Measurements from ENCODE around the gene EIF4EBP3.

The EIF4EBP3 gene

DNA sequence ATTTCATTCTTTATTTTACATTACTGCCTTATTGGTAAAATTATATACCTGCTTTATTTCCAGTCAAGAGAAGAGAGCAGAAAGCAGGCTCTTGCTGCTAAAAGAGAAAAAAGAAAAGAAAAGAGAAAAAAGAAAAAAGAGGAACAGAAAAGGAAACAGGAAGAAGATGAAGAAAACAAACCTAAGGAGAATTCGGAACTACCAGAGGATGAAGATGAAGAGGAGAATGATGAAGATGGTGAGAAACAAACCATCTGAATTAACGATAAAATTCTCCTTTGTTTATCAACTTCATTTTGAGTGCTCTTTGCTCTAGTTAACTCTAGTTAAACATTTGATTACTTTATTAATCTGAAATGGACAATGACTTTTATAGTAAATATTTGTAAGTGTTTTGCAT lies 23.5 kb upstream of the EIF4EBP3 start:
- TF ChIP-seq, protein P1, sequence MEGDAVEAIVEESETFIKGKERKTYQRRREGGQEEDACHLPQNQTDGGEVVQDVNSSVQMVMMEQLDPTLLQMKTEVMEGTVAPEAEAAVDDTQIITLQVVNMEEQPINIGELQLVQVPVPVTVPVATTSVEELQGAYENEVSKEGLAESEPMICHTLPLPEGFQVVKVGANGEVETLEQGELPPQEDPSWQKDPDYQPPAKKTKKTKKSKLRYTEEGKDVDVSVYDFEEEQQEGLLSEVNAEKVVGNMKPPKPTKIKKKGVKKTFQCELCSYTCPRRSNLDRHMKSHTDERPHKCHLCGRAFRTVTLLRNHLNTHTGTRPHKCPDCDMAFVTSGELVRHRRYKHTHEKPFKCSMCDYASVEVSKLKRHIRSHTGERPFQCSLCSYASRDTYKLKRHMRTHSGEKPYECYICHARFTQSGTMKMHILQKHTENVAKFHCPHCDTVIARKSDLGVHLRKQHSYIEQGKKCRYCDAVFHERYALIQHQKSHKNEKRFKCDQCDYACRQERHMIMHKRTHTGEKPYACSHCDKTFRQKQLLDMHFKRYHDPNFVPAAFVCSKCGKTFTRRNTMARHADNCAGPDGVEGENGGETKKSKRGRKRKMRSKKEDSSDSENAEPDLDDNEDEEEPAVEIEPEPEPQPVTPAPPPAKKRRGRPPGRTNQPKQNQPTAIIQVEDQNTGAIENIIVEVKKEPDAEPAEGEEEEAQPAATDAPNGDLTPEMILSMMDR (IDR thresholded peaks at IDR 0.05; ENCODE audit: low read depth, low read length, missing control alignments): no peak
- no peak overlapping the region for H3K4me3 ChIP-seq (ENCODE audit: low read depth, low read length)
- in situ Hi-C loops (cut with HindIII; ENCODE audit: low sequenced_read_pairs): no loop called here
- no peak for DNase-seq (ENCODE audit: low read depth)

DNA sequence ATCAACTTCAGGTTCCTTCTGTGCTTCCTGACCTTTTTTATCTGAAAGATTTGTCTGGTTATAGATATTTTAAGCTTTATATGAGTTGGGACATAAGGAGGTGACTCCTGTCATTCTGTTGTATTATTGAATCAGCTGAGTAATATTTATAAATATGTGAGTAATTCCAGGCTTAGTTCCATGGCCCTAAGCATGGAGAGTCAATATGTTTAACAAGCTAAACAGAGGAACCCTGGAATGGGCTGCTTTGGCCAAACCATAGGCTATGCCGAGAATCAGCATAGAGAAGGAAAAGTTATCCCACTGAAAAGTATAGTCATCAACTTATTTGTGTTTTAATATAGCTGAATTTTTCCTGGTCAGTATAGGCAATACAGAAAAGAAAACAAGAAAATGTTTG lies 7.2 kb upstream of the EIF4EBP3 start:
- H3K4me3 ChIP-seq (ENCODE audit: low read depth, low read length): no peak overlapping the region
- DNase-seq (ENCODE audit: low read depth): no peak
- TF ChIP-seq, protein P1 (IDR thresholded peaks at IDR 0.05; ENCODE audit: low read depth, low read length, missing control alignments): no peak
- in situ Hi-C loops (cut with HindIII; ENCODE audit: low sequenced_read_pairs): loop anchor here (5.0 kb wide), 1 partner anchor 107 kb away; the partner anchor contains the start of genes IK and NDUFA2

DNA sequence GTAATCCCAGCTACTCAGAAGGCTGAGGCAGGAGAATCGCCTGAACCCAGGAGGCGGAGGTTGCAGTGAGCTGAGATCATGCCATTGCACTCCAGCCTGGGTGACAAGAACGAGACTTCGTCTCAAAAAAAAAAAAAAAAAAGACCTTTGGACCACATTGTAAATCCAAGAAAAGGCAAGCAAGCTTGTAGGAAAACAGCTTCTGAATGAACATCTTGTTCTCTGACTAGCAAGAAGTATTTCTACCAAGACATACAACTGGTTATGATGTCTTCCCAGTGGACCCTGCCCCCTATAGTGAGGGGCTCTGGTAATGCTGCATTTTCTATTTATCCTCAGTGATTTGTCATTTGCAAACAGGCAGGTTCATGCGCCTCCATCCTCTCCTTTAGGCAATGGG lies 4.5 kb upstream of the EIF4EBP3 start:
- in situ Hi-C loops (cut with HindIII; ENCODE audit: low sequenced_read_pairs): loop anchor here (5.0 kb wide), 1 partner anchor 104 kb away; the partner anchor contains the start of genes IK and NDUFA2
- H3K4me3 ChIP-seq (ENCODE audit: low read depth, low read length): no peak overlapping the region
- TF ChIP-seq, protein P1 (IDR thresholded peaks at IDR 0.05; ENCODE audit: low read depth, low read length, missing control alignments): no peak
- no peak for DNase-seq (ENCODE audit: low read depth)

DNA sequence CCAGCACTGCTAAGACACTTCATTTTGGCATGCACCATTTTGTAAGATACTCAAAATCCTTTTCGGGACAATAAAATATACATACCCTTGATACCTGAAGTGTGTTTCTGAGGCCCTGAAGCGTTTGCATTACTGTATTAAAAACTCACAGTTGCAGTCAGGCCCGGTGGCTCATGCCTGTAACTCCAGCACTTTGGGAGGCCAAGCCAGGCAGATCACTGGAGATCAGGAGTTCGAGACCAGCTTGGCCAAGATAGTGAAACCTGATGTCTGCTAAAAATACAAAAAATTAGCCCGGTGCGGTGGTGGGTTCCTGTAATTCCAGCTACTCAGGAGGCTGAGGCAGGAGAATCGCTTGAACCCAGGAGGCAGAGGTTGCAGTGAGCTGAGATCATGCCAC lies 2.5 kb upstream of the EIF4EBP3 start:
- DNase-seq (ENCODE audit: low read depth): no peak
- TF ChIP-seq, protein P1 (IDR thresholded peaks at IDR 0.05; ENCODE audit: low read depth, low read length, missing control alignments): no peak
- in situ Hi-C loops (cut with HindIII; ENCODE audit: low sequenced_read_pairs): loop anchor here (5.0 kb wide), 1 partner anchor 102 kb away; the partner anchor contains the start of genes IK and NDUFA2

DNA sequence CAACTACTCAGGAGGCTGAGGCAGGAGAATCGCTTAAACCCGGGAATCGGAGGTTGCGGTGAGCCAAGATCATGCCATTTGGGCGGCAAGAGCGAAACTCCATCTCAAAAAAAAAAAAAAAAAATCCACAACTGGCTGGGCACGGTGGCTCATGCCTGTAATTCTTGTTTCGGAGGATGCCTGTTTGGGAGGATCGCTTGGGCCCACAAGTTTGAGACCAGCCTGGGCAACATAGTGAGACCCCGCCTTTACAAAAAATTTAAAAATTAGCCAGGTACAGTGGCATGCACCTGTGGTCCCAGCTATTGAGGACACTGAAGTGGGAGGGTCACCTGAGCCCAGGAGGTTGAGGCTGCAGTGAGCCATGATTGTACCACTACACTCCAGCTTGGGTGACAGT lies 1.9 kb upstream of the EIF4EBP3 start:
- TF ChIP-seq, protein P1 (IDR thresholded peaks at IDR 0.05; ENCODE audit: low read depth, low read length, missing control alignments): no peak
- in situ Hi-C loops (cut with HindIII; ENCODE audit: low sequenced_read_pairs): no loop called here
- no peak overlapping the region for H3K4me3 ChIP-seq (ENCODE audit: low read depth, low read length)
- DNase-seq (ENCODE audit: low read depth): no peak

More for the DNA sequence above, 2.5 kb upstream of the EIF4EBP3 start:
- H3K4me3 ChIP-seq (ENCODE audit: low read depth, low read length): no peak overlapping the region

DNA sequence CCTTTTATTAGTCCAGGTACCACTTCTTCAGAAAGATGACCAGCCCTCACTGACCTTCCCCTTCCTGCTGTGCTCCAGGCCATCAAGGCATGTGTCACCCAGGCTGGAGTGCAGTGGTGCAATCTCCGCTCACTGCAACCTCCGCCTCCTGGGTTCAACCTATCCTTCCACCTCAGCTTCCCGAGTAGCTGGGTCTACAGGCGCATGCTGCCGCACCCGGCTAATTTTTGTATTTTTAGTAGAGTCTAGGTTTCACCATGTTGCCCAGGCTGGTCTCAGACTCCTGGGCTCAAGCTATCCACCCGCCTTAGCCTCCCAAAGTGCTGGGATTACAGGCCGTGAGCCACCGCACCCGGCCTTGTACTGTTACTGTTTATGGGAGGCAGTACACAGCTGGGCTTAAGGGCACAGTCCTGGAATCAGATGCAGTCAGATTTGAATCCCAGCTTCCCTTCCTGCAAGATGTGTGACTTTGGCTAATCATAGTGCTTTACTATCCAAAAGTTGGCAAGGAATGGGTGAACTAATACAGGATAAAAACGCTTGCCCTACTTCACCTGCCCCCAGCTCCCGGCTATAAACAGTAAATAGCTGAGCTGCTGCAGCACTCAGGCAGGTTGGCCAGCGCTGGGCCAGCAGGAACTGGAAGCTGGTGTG lies 483 bp upstream of the EIF4EBP3 start:
- TF ChIP-seq, protein P1 (IDR thresholded peaks at IDR 0.05; ENCODE audit: low read depth, low read length, missing control alignments): no peak
- in situ Hi-C loops (cut with HindIII; ENCODE audit: low sequenced_read_pairs): no loop called here
- no peak overlapping the region for H3K4me3 ChIP-seq (ENCODE audit: low read depth, low read length)
- no peak for DNase-seq (ENCODE audit: low read depth)

Data from astrocyte of the cerebellum (primary cell).